ENCODE data around the gene LEMD3. TPM values are rescaled to one million over a fixed set of nuclear protein-coding genes. Genes with fewer than 3 reads are reported as not detected.

Gene LEMD3
- total RNA-seq, 1 experiment from 2014 or later: 26.9 TPM

GRCh38 chr12:65217086-65217485, 47.7 kb downstream of the LEMD3 start:
- Histone ChIP-seq H3K4me1 (ENCODE audit: control insufficient read depth, insufficient read depth, low read length) (no peaks in the 10 kb centered on the region), H3K27ac (ENCODE audit: low read length) (no peak overlapping the region), H3K4me3 (ENCODE audit: low read depth in 2 of 2, low read length in 2 of 2) (no peak overlapping the region), H3K27me3 (ENCODE audit: control insufficient read depth, insufficient read depth, low read length) (no peaks in the 10 kb centered on the region), H3K36me3 (ENCODE audit: control insufficient read depth, insufficient read depth, low read length) (no peaks in the 10 kb centered on the region), H3K9me3 (ENCODE audit: control insufficient read depth, insufficient read depth, low read depth, low read length) (peaks cover 9% of the 10 kb centered on the region; the same call in 1 of the 2 replicates)
- intact Hi-C loops (cut with micrococcal nuclease; ENCODE audit: unreplicated experiment): no loop called here
- DNase-seq (ENCODE audit: low read depth, low spot score) (no peak), ATAC-seq (no peak)
- CTCF ChIA-PET: no interaction called here
- no TSS peak for BruUV-seq (replicated peaks)
- in situ Hi-C loops (cut with HindIII; ENCODE audit: low pct_unique_long_range_greater_than_20kb, low sequenced_read_pairs): no loop called here
- TF ChIP-seq POLR2AphosphoS5 (IDR thresholded peaks at IDR 0.05; ENCODE audit: low read depth, low read length): no peak
- TF ChIP-seq REST (IDR thresholded peaks at IDR 0.05; ENCODE audit: insufficient read depth in 1 of 2, low read depth in 2 of 2, low read length in 1 of 2): no peak
- no peak for TF ChIP-seq TCF7L2 (IDR thresholded peaks at IDR 0.05; ENCODE audit: low read depth, low read length)
- no peak for TF ChIP-seq SIN3A (IDR thresholded peaks at IDR 0.05; ENCODE audit: borderline replicate concordance, insufficient read depth, low read depth, low read length)
- TF ChIP-seq, protein P1, sequence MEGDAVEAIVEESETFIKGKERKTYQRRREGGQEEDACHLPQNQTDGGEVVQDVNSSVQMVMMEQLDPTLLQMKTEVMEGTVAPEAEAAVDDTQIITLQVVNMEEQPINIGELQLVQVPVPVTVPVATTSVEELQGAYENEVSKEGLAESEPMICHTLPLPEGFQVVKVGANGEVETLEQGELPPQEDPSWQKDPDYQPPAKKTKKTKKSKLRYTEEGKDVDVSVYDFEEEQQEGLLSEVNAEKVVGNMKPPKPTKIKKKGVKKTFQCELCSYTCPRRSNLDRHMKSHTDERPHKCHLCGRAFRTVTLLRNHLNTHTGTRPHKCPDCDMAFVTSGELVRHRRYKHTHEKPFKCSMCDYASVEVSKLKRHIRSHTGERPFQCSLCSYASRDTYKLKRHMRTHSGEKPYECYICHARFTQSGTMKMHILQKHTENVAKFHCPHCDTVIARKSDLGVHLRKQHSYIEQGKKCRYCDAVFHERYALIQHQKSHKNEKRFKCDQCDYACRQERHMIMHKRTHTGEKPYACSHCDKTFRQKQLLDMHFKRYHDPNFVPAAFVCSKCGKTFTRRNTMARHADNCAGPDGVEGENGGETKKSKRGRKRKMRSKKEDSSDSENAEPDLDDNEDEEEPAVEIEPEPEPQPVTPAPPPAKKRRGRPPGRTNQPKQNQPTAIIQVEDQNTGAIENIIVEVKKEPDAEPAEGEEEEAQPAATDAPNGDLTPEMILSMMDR (IDR thresholded peaks at IDR 0.05): no peak
- POLR2A ChIA-PET: interaction anchor here (0.6 kb wide), 1 partner anchor 54 kb away, joined by 3 read pairs; no protein-coding TSS in a partner anchor

DNA sequence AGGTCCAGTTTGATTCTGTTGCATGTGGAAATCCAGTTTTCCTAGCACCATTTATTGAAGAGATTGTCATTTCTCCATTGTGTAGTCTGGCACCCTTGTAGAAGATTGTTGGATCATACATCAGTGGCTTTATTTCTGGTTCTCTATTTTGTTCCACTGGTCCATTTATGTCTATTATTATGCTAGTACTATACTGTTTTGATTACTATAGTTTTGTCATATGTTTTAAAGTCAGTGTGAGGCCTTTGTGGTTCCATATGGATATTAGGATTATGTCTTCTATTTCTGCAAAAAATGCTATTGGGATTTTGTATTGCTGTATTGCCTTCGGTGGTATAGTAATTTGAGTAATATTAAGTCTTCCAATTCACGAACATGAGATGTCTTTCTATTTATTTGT, 51.4 kb downstream of the LEMD3 start:
- no peak overlapping the region for H3K27ac ChIP-seq (ENCODE audit: low read length)
- DNase-seq (ENCODE audit: low read depth, low spot score) (no peak), ATAC-seq (no peak)
- POLR2A ChIA-PET: no interaction called here
- intact Hi-C loops (cut with micrococcal nuclease; ENCODE audit: unreplicated experiment): no loop called here
- H3K4me1 ChIP-seq (ENCODE audit: control insufficient read depth, insufficient read depth, low read length): no peaks in the 10 kb centered on the region
- no peak for TF ChIP-seq SIN3A (IDR thresholded peaks at IDR 0.05; ENCODE audit: borderline replicate concordance, insufficient read depth, low read depth, low read length)
- TF ChIP-seq TCF7L2 (IDR thresholded peaks at IDR 0.05; ENCODE audit: low read depth, low read length): no peak
- TF ChIP-seq, protein P1 (IDR thresholded peaks at IDR 0.05): no peak
- TF ChIP-seq REST (IDR thresholded peaks at IDR 0.05; ENCODE audit: insufficient read depth in 1 of 2, low read depth in 2 of 2, low read length in 1 of 2): no peak
- TF ChIP-seq POLR2AphosphoS5 (IDR thresholded peaks at IDR 0.05; ENCODE audit: low read depth, low read length): no peak
- no peak overlapping the region for H3K4me3 ChIP-seq (ENCODE audit: low read depth in 2 of 2, low read length in 2 of 2)
- no TSS peak for BruUV-seq (replicated peaks)
- in situ Hi-C loops (cut with HindIII; ENCODE audit: low pct_unique_long_range_greater_than_20kb, low sequenced_read_pairs): no loop called here
- no peaks in the 10 kb centered on the region for H3K27me3 ChIP-seq (ENCODE audit: control insufficient read depth, insufficient read depth, low read length)
- CTCF ChIA-PET: interaction anchor here (0.6 to 0.7 kb wide), 2 partner anchors 12 to 73 kb away, joined by 4 to 5 read pairs; no protein-coding TSS in a partner anchor
- peaks cover 9% of the 10 kb centered on the region; the same call in 1 of the 2 replicates for H3K9me3 ChIP-seq (ENCODE audit: control insufficient read depth, insufficient read depth, low read depth, low read length)
- H3K36me3 ChIP-seq (ENCODE audit: control insufficient read depth, insufficient read depth, low read length): no peaks in the 10 kb centered on the region
